NCI-H748 (cell line): Measurements from ENCODE around the gene CHRNA5.
"Not testable (repeated sequence)": the region's sequence is repeated elsewhere in the genome, so short reads cannot be mapped to it uniquely, and the experiment has no call there.

Source experiments
- DNase-seq: peaks from one replicate; lab custom pipeline; 2025; ENCODE audit not compliant: unreplicated experiment; lab: John Stamatoyannopoulos, UW

Gene CHRNA5

GRCh38 chr15:78565097-78565950, at the start of gene CHRNA5:
CHRNA5 (plus strand) TSS chr15:78565520; CDS start chr15:78565720, 200 bp downstream.
- DNase-seq: peak; percentile 90

GRCh38 chr15:78520035-78520434, 45.3 kb upstream of the CHRNA5 start:
- not testable (repeated sequence) for DNase-seq

DNA sequence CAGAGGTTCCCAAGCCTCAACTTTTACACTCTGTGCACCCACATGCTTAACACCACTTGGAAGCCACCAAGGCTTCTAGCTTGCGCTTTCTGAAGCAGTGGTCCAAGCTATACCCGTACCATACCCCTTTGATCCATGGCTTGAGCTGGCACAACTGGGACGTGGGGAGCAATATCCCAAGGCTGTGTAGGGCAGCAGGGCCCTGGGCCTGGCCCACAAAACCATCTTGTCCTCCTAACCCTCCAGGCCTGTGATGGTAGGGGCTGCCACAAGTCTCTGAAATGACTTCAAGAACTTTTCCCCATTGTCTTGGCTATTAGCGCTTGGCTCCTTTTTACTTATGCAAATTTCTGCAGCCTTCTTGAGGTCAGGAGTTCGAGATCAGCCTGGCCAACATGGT, 41.1 kb upstream of the CHRNA5 start:
- no peak for DNase-seq

DNA sequence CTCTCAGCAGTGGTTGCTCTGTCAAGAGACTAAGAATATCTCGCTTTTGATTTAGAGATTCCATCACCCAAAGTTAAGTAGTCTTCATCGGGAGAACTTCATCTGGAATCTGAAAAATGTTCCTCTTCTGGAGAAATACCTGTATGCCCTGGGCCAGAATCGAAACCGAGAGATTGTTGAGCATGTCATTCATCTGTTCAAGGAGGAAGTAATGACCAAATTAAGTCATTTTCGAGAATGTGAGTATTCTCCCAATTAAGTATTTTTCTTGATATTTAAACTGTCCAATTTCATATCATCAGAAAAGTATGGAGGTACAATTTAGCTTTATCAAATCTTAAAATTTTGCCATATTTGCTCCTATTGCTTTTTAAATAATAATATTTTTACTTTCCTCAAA, 38.0 kb upstream of the CHRNA5 start:
- no peak for DNase-seq

- no peak for DNase-seq
These were observed 32.0 kb upstream of the CHRNA5 start for GRCh38 chr15:78533331-78533730.

DNA sequence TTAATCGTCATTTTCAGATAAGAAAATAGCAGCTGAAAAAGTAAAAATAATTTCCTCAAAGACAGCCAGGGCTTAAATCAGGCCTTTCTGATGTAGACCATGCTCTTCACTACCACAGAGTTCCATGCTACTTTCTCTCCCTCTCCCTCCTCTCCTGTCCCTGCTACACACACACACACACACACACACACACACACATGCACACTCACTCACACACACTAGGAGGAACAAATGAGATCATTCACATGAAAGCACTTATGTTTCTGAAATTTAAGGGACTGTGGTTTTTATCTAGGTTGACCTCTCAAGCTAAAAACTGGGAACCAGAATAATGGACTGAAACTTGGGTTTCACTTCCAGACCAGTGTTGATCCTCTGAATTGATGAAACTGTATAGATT, 29.2 kb upstream of the CHRNA5 start:
- DNase-seq: no peak

- no peak for DNase-seq
These were observed 27.9 kb upstream of the CHRNA5 start for GRCh38 chr15:78537266-78537905.

- no peak for DNase-seq
These were observed 27.0 kb upstream of the CHRNA5 start for GRCh38 chr15:78538358-78538757.

DNA sequence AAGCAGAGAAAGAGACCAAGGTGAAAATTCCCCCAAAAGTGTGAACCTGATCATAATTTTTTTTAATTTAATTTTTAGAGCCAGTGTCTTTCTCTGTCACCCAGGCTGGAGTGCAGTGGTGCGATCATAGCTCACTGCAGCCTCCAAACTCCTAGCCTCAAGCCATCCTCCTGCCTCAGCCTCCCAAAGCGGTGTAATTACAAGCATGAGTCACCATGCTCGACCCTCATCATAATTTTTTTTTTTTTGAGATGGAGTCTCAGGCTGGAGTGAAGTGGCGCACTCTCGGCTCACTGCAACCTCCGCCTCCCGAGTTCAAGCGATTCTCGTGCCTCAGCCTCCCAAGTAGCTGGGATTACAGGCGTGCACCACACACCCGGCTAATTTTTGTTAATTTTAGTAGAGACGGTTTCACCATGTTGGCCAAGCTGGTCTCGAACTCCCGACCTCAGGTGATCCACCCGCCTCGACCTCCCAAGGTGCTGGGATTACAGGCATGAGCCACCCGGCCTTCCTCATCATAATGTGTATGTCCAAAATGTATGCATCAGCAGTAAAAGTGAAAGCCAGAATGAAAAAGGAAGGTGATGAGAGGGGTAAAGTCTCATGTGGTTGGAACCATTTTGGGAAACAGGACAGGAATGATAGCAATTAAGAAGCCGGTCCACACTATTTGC, 25.7 kb upstream of the CHRNA5 start:
- DNase-seq: not testable (repeated sequence)

- DNase-seq: peak; percentile 86
These were observed 25.0 kb upstream of the CHRNA5 start, which contains the start of gene PSMA4 for GRCh38 chr15:78540141-78540870. PSMA4 (plus strand) TSS chr15:78540444; CDS start chr15:78541928, 1,484 bp downstream.

GRCh38 chr15:78540871-78541743, 24.2 kb upstream of the CHRNA5 start:
- DNase-seq: no peak

DNA sequence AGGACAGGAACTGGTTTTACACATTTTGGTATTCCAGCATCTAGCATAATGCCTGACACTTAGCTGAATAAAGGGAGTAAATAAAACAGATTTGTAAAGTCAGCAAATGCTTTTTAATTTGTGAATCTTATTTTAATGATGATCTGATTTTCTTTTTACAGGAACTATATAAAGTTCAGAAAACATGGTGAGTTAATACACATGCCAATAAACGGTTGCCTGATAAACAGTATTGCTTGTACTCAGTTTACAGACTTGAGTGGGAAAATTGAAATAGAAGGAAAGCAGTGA, 23.6 kb upstream of the CHRNA5 start:
- DNase-seq: no peak

DNA sequence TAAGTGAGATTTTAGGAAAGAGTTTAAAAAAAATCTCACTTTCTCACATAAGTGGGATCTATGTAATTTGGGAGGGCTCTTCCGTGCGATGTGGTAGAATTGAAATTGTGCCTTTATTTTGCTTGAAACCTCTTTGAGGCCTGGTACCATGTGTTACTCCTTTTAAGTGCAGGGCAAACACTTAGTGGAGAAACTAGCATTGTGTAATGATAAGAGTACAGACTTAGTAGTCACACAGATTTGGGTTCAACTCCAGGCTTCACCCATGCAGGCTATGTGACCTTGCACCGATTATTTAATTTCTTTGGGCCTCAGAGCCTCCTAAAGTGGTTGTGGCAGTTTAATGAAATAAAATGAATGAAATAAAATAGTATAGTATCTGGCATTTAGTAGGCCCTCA, 22.7 kb upstream of the CHRNA5 start:
- no peak for DNase-seq

DNA sequence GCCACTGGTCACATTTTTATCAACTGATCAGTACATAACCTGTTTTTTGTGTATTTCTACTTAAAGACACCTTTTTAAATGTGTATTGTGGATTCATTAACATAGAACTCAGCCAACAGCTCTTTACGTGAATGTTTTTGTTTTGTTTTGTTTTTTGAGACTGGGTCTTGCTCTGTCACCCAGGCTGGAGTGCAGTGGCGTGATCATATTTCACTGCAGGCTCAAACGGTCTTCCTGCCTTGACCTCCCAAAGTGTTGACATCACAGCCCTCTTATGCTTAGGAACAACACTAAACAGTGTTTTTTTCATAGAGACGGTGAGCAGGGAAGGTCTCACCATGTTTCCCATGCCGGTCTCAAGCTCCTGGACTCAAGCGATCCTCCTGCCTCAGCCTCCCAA, 15.1 kb upstream of the CHRNA5 start:
- no peak for DNase-seq

DNA sequence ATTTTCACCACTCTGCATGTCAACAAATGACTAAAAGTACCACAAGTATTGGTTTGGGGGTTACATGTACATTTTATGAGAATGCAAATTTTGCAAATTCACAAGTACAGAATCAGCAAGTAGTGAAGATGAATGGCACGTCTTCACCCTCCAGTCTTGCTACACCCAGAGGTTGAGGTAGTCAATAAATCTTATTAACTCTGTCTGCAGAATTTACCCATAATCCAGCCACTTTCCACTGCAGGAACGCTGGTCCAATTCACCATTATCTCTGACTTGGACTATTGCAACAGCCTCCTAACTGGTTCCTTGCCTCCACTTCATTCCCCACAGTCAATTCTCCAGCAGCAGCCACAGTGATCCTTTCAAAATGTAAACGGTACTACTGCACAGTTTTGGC, 14.5 kb upstream of the CHRNA5 start:
- no peak for DNase-seq

DNA sequence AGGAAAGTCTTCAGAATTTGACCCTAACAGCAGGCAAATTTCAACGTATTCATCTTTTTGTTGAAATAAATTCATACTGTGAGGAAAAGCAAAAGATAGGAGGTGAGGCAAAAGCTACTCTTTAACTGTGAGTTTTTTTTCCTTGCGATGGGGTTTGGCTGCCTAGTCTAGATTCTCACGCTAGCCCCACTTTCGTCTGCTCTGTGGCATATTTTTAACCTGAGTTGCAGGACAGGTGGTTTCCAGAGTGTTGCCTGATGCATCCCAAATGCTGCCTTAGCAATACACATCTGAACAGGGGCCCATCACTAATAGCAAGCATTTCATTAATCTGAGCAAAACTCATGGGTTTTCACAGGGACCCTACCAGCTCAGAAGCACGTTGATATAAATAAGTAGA, 13.4 kb upstream of the CHRNA5 start:
- no peak for DNase-seq

GRCh38 chr15:78552597-78552996, 12.7 kb upstream of the CHRNA5 start:
- DNase-seq: no peak

- not testable (repeated sequence) for DNase-seq
These were observed 5.1 kb upstream of the CHRNA5 start for GRCh38 chr15:78560201-78560600.

DNA sequence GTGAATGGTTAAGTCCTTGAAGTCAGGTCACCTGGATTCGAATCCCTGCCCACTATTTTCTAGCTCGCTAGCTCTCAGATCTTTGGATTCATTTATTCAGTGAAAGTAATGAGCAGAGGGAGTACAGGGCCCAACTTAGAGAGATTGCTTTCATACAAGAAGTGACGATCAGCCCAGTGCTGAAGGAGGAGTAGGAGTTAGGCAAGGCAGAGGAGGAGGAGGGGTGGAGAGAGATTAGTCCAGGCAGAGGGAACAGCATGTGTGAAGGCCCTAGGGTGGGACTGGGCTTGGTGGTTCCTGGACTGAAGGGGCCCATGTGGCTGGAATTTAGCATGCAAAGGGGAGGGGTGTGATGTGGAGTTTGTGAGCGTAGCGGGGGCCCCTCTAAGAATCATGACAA, 3.8 kb upstream of the CHRNA5 start:
- no peak for DNase-seq

GRCh38 chr15:78563092-78563491, 2.2 kb upstream of the CHRNA5 start:
- no peak for DNase-seq

DNA sequence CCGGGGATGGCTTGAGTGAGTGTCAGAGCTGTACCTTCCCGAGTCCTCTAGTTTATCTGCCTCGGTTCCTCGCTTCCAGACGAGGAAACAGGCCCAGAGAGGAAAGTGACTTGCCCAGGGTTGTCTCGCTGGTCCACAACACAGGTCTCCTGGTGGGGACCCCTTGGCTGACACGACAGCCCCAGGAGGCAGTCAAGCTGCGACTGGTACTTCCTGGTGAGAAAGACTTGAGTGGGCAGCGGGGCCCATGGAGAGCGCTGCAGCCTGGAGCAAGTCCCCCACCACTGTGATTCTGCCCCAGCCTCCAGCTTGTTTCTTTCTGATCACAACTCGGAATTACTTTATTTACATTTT, 600 bp upstream of the CHRNA5 start:
- DNase-seq: no peak
